Right lobe of liver (tissue), 6 donors: ENCODE measurements around the gene PLA2G4D. TPM values are rescaled to one million over a fixed set of nuclear protein-coding genes. Genes with fewer than 3 reads are reported as not detected.

Experiments used
- ATAC-seq, 4 donors: fragments of 200-7000 bp; cut with Tn5 transposase; one replicate each; pipeline ENCODE4 v1.9.1; 2020; ENCODE audit warnings: mild to moderate bottlenecking in 4 of 4, moderate library complexity in 4 of 4
- DNase-seq, 3 donors: peaks; one replicate each; pipeline ENCODE4 v3.0.0-alpha.2; 2020
- H3K27ac ChIP-seq, 3 donors: fragments of 200-600 bp; one replicate each; pipeline ENCODE4 v1.8.0; 2022
- H3K27me3 ChIP-seq, 2 donors: fragments of 200-600 bp; one replicate each; pipeline ENCODE4 v1.8.0; 2022
- H3K36me3 ChIP-seq, 4 donors: fragments of 200-600 bp; sonication (generic) in 1 of 4; one replicate each; pipeline versions ENCODE4 v1.5.1 to v1.8.0; 2017 to 2022; ENCODE audit warnings: control low read depth in 1 of 4
- H3K4me1 ChIP-seq, 4 donors: fragments of 200-600 bp; sonication (generic) in 1 of 4; one replicate each; pipeline versions ENCODE4 v1.5.1 to v1.8.0; 2017 to 2022; ENCODE audit warnings: control low read depth in 1 of 4
- H3K4me3 ChIP-seq, 3 donors: fragments of 200-600 bp; one replicate each; pipeline ENCODE4 v1.8.0; 2022
- H3K9me3 ChIP-seq, 4 donors: fragments of 200-600 bp; sonication (generic) in 1 of 4; one replicate each; pipeline versions ENCODE4 v1.5.1 to v1.8.0; 2017 to 2022; ENCODE audit warnings: control low read depth in 1 of 4
- CTCF ChIP-seq, 4 donors: fragments of 200-600 bp in 3 of 4; fragments of 450-650 bp in 1 of 4; IDR thresholded peaks; one replicate each; pipeline versions ENCODE4 v1.5.1 to v1.8.0; 2016 to 2022; ENCODE audit warnings: antibody characterized with exemption in 4 of 4, mild to moderate bottlenecking in 2 of 4
- POLR2A ChIP-seq: fragments of 450-650 bp; IDR thresholded peaks from one replicate; pipeline ENCODE4 v1.6.1; 2017; ENCODE audit warnings: antibody characterized with exemption, mild to moderate bottlenecking
- WGBS: methylation state at CpG from one replicate; pipeline ENCODE4 v1.1.6; 2018; ENCODE audit warnings: low coverage, low lambda C conversion rate; ENCODE audit not compliant: insufficient coverage; ENCODE audit errors: missing lambda C conversion rate; 5-methylcytosine and 5-hydroxymethylcytosine counted together
- intact Hi-C, 2 donors: fragments of 100-400 bp; cut with DNase I; formaldehyde crosslinking; loops; one replicate each; pipeline versions ENCODE4 v1.11.2 to v1.14.1; 2022
- total RNA-seq, 6 experiments: library from RNA; depleted of rRNA in 2 of 6; stranded (reverse); fragments of >200 nt in 2 of 6; fragmentation: NEBNext Ultra II Directional in 3 of 6; extraction: Animal tissue kit (Norgen Biotek cat#: 25700) in 3 of 6; gene quantifications; one replicate each; pipeline versions ENCODE4 v1.1.0 to v1.2.4, GENCODE V29; 2016 to 2023
- donor health status: DM: no; HTN: yes; CAD: no.
- donor health status: DM: no; HTN: no; CAD: no.
- donor health status: DM: no; HTN: no; CAD: no.
- donor health status: DM: no; HTN: yes; CAD: no.
- donor health status: DM: no; HTN: yes; CAD: no.

Gene PLA2G4D
- total RNA-seq, 6 experiments from 2014 or later = not detected

GRCh38 chr15:42060477-42060763 lies 33.9 kb downstream of the PLA2G4D start:
- ATAC-seq (no peak), DNase-seq (no peak)
- peaks cover 0 to 25% (median 0%) of the 10 kb centered on the region in 4 donors for H3K4me1 ChIP-seq
- WGBS = no CpG with 5 or more reads among the region's 4 CpGs
- peak overlapping the region in 1 of 3 donors; percentile 44 for H3K27ac ChIP-seq
- H3K4me3 ChIP-seq = no peak overlapping the region
- TF ChIP-seq POLR2A = no peak
- TF ChIP-seq CTCF (IDR thresholded peaks at IDR 0.05) = no peak
- no peaks in the 10 kb centered on the region for H3K36me3 ChIP-seq
- no peaks in the 10 kb centered on the region for H3K9me3 ChIP-seq
- no peaks in the 10 kb centered on the region for H3K27me3 ChIP-seq
- intact Hi-C loops = no loop called here

GRCh38 chr15:42059661-42060476 lies 34.5 kb downstream of the PLA2G4D start:
- TF ChIP-seq POLR2A (no peak), CTCF (IDR thresholded peaks at IDR 0.05) (peak; percentile 84 to 93 (median 92))
- Histone ChIP-seq H3K9me3 (no peaks in the 10 kb centered on the region), H3K27ac (peak overlapping the region in 1 of 3 donors; percentile 44), H3K4me1 (peaks cover 0 to 25% (median 0%) of the 10 kb centered on the region in 4 donors), H3K4me3 (no peak overlapping the region), H3K27me3 (no peaks in the 10 kb centered on the region), H3K36me3 (no peaks in the 10 kb centered on the region)
- 28% methylated on average over 10 of the region's 14 CpGs for WGBS
- peak in 3 of 4 donors; percentile 11 to 41 (median 18) for ATAC-seq
- intact Hi-C loops = loop anchor here in 1 of 2 donors (5.0 kb wide), 1 partner anchor 68 kb away; no protein-coding TSS in a partner anchor
- DNase-seq = peak in 1 of 3 donors; percentile 57

- intact Hi-C loops = loop anchor here in 1 of 2 donors (5.0 kb wide), 1 partner anchor 66 kb away; no protein-coding TSS in a partner anchor
- TF ChIP-seq POLR2A (no peak), CTCF (IDR thresholded peaks at IDR 0.05) (no peak)
These were observed 35.6 kb downstream of the PLA2G4D start for GRCh38 chr15:42058791-42059190.

GRCh38 chr15:42057799-42058646 lies 36.3 kb downstream of the PLA2G4D start:
- Histone ChIP-seq H3K4me3 (no peak overlapping the region), H3K9me3 (no peaks in the 10 kb centered on the region), H3K27me3 (no peaks in the 10 kb centered on the region), H3K27ac (peak overlapping the region in 2 of 3 donors; percentile 26 to 33), H3K4me1 (peaks cover 0 to 25% (median 0%) of the 10 kb centered on the region in 4 donors), H3K36me3 (no peaks in the 10 kb centered on the region)
- TF ChIP-seq CTCF (IDR thresholded peaks at IDR 0.05) = no peak
- TF ChIP-seq POLR2A = no peak
- WGBS = 70% methylated on average over 6 of the region's 6 CpGs
- ATAC-seq (no peak), DNase-seq (no peak)
- intact Hi-C loops = loop anchor here in 1 of 2 donors (5.0 kb wide), 1 partner anchor 66 kb away; no protein-coding TSS in a partner anchor

More at GRCh38 chr15:42058791-42059190, 35.6 kb downstream of the PLA2G4D start:
- Histone ChIP-seq H3K9me3 (no peaks in the 10 kb centered on the region), H3K4me1 (peaks cover 0 to 25% (median 0%) of the 10 kb centered on the region in 4 donors), H3K27ac (no peak overlapping the region), H3K36me3 (no peaks in the 10 kb centered on the region), H3K4me3 (no peak overlapping the region), H3K27me3 (no peaks in the 10 kb centered on the region)
- ATAC-seq (no peak), DNase-seq (no peak)
- WGBS = 62% methylated on average over 3 of the region's 3 CpGs
